Measurements from ENCODE around the gene MMS22L. TPM values are rescaled to one million over a fixed set of nuclear protein-coding genes. Genes with fewer than 3 reads are reported as not detected.

Gene MMS22L
- total and polyA plus RNA-seq, 4 donors: 0.50 to 10.8 (median 4.1) TPM

GRCh38 chr6:97304701-97305100, 21.7 kb upstream of the MMS22L start:
- Histone ChIP-seq H3K4me1 (ENCODE audit: control insufficient read depth in 1 of 2, insufficient read depth in 2 of 2, low read length in 2 of 2) (no peaks in the 10 kb centered on the region), H3K36me3 (ENCODE audit: control insufficient read depth in 1 of 2, insufficient read depth in 2 of 2, low read length in 1 of 2) (no peaks in the 10 kb centered on the region), H3K4me3 (ENCODE audit: low read length in 2 of 2) (no peak overlapping the region), H3K9me3 (ENCODE audit: control insufficient read depth, low read length) (no peaks in the 10 kb centered on the region), H3K27ac (ENCODE audit: low read depth in 1 of 2, low read length in 2 of 2) (no peak overlapping the region), H3K27me3 (ENCODE audit: control insufficient read depth in 1 of 2, insufficient read depth in 2 of 2, low read length in 1 of 2) (no peaks in the 10 kb centered on the region)
- ATAC-seq (ENCODE audit: low FRiP score) (no peak), DNase-seq (no peak)
- intact Hi-C loops (cut with DNase I): no loop called here
- WGBS, 2 donors: 69 to 78% methylated on average over 2 of the region's 2 CpGs

- H3K9me3 ChIP-seq (ENCODE audit: control insufficient read depth, low read length): no peaks in the 10 kb centered on the region
- H3K27me3 ChIP-seq (ENCODE audit: control insufficient read depth in 1 of 2, insufficient read depth in 2 of 2, low read length in 1 of 2): peaks cover 0 to 2% of the 10 kb centered on the region in 2 donors
- DNase-seq (no peak), ATAC-seq (ENCODE audit: low FRiP score) (no peak)
- intact Hi-C loops (cut with DNase I): no loop called here
- no peak overlapping the region for H3K4me3 ChIP-seq (ENCODE audit: low read length in 2 of 2)
- H3K36me3 ChIP-seq (ENCODE audit: control insufficient read depth in 1 of 2, insufficient read depth in 2 of 2, low read length in 1 of 2): no peaks in the 10 kb centered on the region
- H3K4me1 ChIP-seq (ENCODE audit: control insufficient read depth in 1 of 2, insufficient read depth in 2 of 2, low read length in 2 of 2): no peaks in the 10 kb centered on the region
- WGBS, 2 donors: 17 to 26% methylated on average over 3 of the region's 3 CpGs
- no peak overlapping the region for H3K27ac ChIP-seq (ENCODE audit: low read depth in 1 of 2, low read length in 2 of 2)
Measured at GRCh38 chr6:97294451-97294850, 11.4 kb upstream of the MMS22L start.

GRCh38 chr6:97293198-97293696, 10.2 kb upstream of the MMS22L start:
- no peak overlapping the region for H3K4me3 ChIP-seq (ENCODE audit: low read length in 2 of 2)
- H3K27me3 ChIP-seq (ENCODE audit: control insufficient read depth in 1 of 2, insufficient read depth in 2 of 2, low read length in 1 of 2): peaks cover 0 to 2% of the 10 kb centered on the region in 2 donors
- no peak for ATAC-seq (ENCODE audit: low FRiP score)
- no peaks in the 10 kb centered on the region for H3K36me3 ChIP-seq (ENCODE audit: control insufficient read depth in 1 of 2, insufficient read depth in 2 of 2, low read length in 1 of 2)
- H3K4me1 ChIP-seq (ENCODE audit: control insufficient read depth in 1 of 2, insufficient read depth in 2 of 2, low read length in 2 of 2): no peaks in the 10 kb centered on the region
- intact Hi-C loops (cut with DNase I): no loop called here
- DNase-seq: no peak
- 87 to 94% methylated on average over 2 of the region's 2 CpGs for WGBS, 2 donors
- no peak overlapping the region for H3K27ac ChIP-seq (ENCODE audit: low read depth in 1 of 2, low read length in 2 of 2)
- peaks cover 1% of the 10 kb centered on the region for H3K9me3 ChIP-seq (ENCODE audit: control insufficient read depth, low read length)

- no peaks in the 10 kb centered on the region for H3K36me3 ChIP-seq (ENCODE audit: control insufficient read depth in 1 of 2, insufficient read depth in 2 of 2, low read length in 1 of 2)
- intact Hi-C loops (cut with DNase I): no loop called here
- WGBS, 2 donors: 28 to 36% methylated on average over 1 of the region's 1 CpG
Measured at GRCh38 chr6:97292671-97293070, 9.7 kb upstream of the MMS22L start.

GRCh38 chr6:97291896-97292295, 8.9 kb upstream of the MMS22L start:
- DNase-seq: no peak
- no peak overlapping the region for H3K4me3 ChIP-seq (ENCODE audit: low read length in 2 of 2)
- intact Hi-C loops (cut with DNase I): no loop called here
- H3K27ac ChIP-seq (ENCODE audit: low read depth in 1 of 2, low read length in 2 of 2): no peak overlapping the region
- no peaks in the 10 kb centered on the region for H3K4me1 ChIP-seq (ENCODE audit: control insufficient read depth in 1 of 2, insufficient read depth in 2 of 2, low read length in 2 of 2)
- no peaks in the 10 kb centered on the region for H3K36me3 ChIP-seq (ENCODE audit: control insufficient read depth in 1 of 2, insufficient read depth in 2 of 2, low read length in 1 of 2)
- H3K9me3 ChIP-seq (ENCODE audit: control insufficient read depth, low read length): peaks cover 1% of the 10 kb centered on the region
- H3K27me3 ChIP-seq (ENCODE audit: control insufficient read depth in 1 of 2, insufficient read depth in 2 of 2, low read length in 1 of 2): peaks cover 0 to 2% of the 10 kb centered on the region in 2 donors
- WGBS, 2 donors: 77 to 83% methylated on average over 4 of the region's 4 CpGs
- ATAC-seq (ENCODE audit: low FRiP score): no peak

More at GRCh38 chr6:97292671-97293070, 9.7 kb upstream of the MMS22L start:
- Histone ChIP-seq H3K27me3 (ENCODE audit: control insufficient read depth in 1 of 2, insufficient read depth in 2 of 2, low read length in 1 of 2) (peaks cover 0 to 2% of the 10 kb centered on the region in 2 donors), H3K27ac (ENCODE audit: low read depth in 1 of 2, low read length in 2 of 2) (no peak overlapping the region), H3K4me1 (ENCODE audit: control insufficient read depth in 1 of 2, insufficient read depth in 2 of 2, low read length in 2 of 2) (no peaks in the 10 kb centered on the region), H3K4me3 (ENCODE audit: low read length in 2 of 2) (no peak overlapping the region), H3K9me3 (ENCODE audit: control insufficient read depth, low read length) (peaks cover 1% of the 10 kb centered on the region)
- DNase-seq: no peak
- ATAC-seq (ENCODE audit: low FRiP score): no peak

GRCh38 chr6:97289332-97289731, 6.3 kb upstream of the MMS22L start:
- no peaks in the 10 kb centered on the region for H3K36me3 ChIP-seq (ENCODE audit: control insufficient read depth in 1 of 2, insufficient read depth in 2 of 2, low read length in 1 of 2)
- intact Hi-C loops (cut with DNase I): no loop called here
- no peak overlapping the region for H3K27ac ChIP-seq (ENCODE audit: low read depth in 1 of 2, low read length in 2 of 2)
- DNase-seq: no peak
- H3K27me3 ChIP-seq (ENCODE audit: control insufficient read depth in 1 of 2, insufficient read depth in 2 of 2, low read length in 1 of 2): peaks cover 0 to 2% of the 10 kb centered on the region in 2 donors
- H3K4me1 ChIP-seq (ENCODE audit: control insufficient read depth in 1 of 2, insufficient read depth in 2 of 2, low read length in 2 of 2): no peaks in the 10 kb centered on the region
- ATAC-seq (ENCODE audit: low FRiP score): no peak
- H3K9me3 ChIP-seq (ENCODE audit: control insufficient read depth, low read length): peaks cover 1% of the 10 kb centered on the region
- H3K4me3 ChIP-seq (ENCODE audit: low read length in 2 of 2): no peak overlapping the region
- WGBS, 2 donors: 89 to 92% methylated on average over 4 of the region's 4 CpGs

GRCh38 chr6:97288188-97288587, 5.2 kb upstream of the MMS22L start:
- Histone ChIP-seq H3K9me3 (ENCODE audit: control insufficient read depth, low read length) (peaks cover 1% of the 10 kb centered on the region), H3K27me3 (ENCODE audit: control insufficient read depth in 1 of 2, insufficient read depth in 2 of 2, low read length in 1 of 2) (peaks cover 0 to 2% of the 10 kb centered on the region in 2 donors), H3K4me3 (ENCODE audit: low read length in 2 of 2) (no peak overlapping the region), H3K27ac (ENCODE audit: low read depth in 1 of 2, low read length in 2 of 2) (no peak overlapping the region), H3K36me3 (ENCODE audit: control insufficient read depth in 1 of 2, insufficient read depth in 2 of 2, low read length in 1 of 2) (no peaks in the 10 kb centered on the region), H3K4me1 (ENCODE audit: control insufficient read depth in 1 of 2, insufficient read depth in 2 of 2, low read length in 2 of 2) (no peaks in the 10 kb centered on the region)
- no peak for ATAC-seq (ENCODE audit: low FRiP score)
- DNase-seq: no peak
- intact Hi-C loops (cut with DNase I): no loop called here

GRCh38 chr6:97282238-97282725, 734 bp downstream of the MMS22L start:
- ATAC-seq (ENCODE audit: low FRiP score) (no peak), DNase-seq (no peak)
- H3K4me3 ChIP-seq (ENCODE audit: low read length in 2 of 2): peak overlapping the region; percentile 14 to 51
- H3K9me3 ChIP-seq (ENCODE audit: control insufficient read depth, low read length): no peaks in the 10 kb centered on the region
- H3K27ac ChIP-seq (ENCODE audit: low read depth in 1 of 2, low read length in 2 of 2): no peak overlapping the region
- no peaks in the 10 kb centered on the region for H3K4me1 ChIP-seq (ENCODE audit: control insufficient read depth in 1 of 2, insufficient read depth in 2 of 2, low read length in 2 of 2)
- no peaks in the 10 kb centered on the region for H3K36me3 ChIP-seq (ENCODE audit: control insufficient read depth in 1 of 2, insufficient read depth in 2 of 2, low read length in 1 of 2)
- intact Hi-C loops (cut with DNase I): loop anchor here (5.0 kb wide), 2 partner anchors 385 to 760 kb away; partner anchors contain the start of genes NDUFAF4 (in 1 of the 2) and UFL1 (in 1 of the 2)
- no peaks in the 10 kb centered on the region for H3K27me3 ChIP-seq (ENCODE audit: control insufficient read depth in 1 of 2, insufficient read depth in 2 of 2, low read length in 1 of 2)
- WGBS, 2 donors: 1 to 2% methylated on average over 13 of the region's 13 CpGs

GRCh38 chr6:97280766-97281165, 2.2 kb downstream of the MMS22L start:
- 86 to 92% methylated on average over 1 of the region's 1 CpG for WGBS, 2 donors
- no peak for ATAC-seq (ENCODE audit: low FRiP score)

More at GRCh38 chr6:97280766-97281165, 2.2 kb downstream of the MMS22L start:
- no peaks in the 10 kb centered on the region for H3K36me3 ChIP-seq (ENCODE audit: control insufficient read depth in 1 of 2, insufficient read depth in 2 of 2, low read length in 1 of 2)
- DNase-seq: no peak
- no peaks in the 10 kb centered on the region for H3K9me3 ChIP-seq (ENCODE audit: control insufficient read depth, low read length)
- intact Hi-C loops (cut with DNase I): loop anchor here (5.0 kb wide), 2 partner anchors 383 to 758 kb away; partner anchors contain the start of genes NDUFAF4 (in 1 of the 2) and UFL1 (in 1 of the 2)
- no peaks in the 10 kb centered on the region for H3K4me1 ChIP-seq (ENCODE audit: control insufficient read depth in 1 of 2, insufficient read depth in 2 of 2, low read length in 2 of 2)
- H3K27ac ChIP-seq (ENCODE audit: low read depth in 1 of 2, low read length in 2 of 2): no peak overlapping the region
- no peak overlapping the region for H3K4me3 ChIP-seq (ENCODE audit: low read length in 2 of 2)
- no peaks in the 10 kb centered on the region for H3K27me3 ChIP-seq (ENCODE audit: control insufficient read depth in 1 of 2, insufficient read depth in 2 of 2, low read length in 1 of 2)
